T-cell (primary cell): ENCODE results near the gene MZT2B. TPM values are rescaled to one million over a fixed set of nuclear protein-coding genes. Genes with fewer than 3 reads are reported as not detected.
"Not testable (repeated sequence)": the region's sequence is repeated elsewhere in the genome, so short reads cannot be mapped to it uniquely, and the experiment has no call there.

Experiments
- ATAC-seq, 4 experiments: fragments of 200-7000 bp in 3 of 4; fragments of 150-1000 bp in 1 of 4; cut with Tn5 transposase; replicated peaks in 1 of 4; 1 replicate in 3 of 4; 2 replicates in 1 of 4; pipeline ENCODE4 v1.10.0; 2021; ENCODE audit warnings: moderate library complexity in 3 of 4, mild to moderate bottlenecking in 2 of 4, moderate number of reproducible peaks in 1 of 4
- CTCF ChIA-PET, 2 donors: fragments of 300-600 bp; sonication (Branson Sonifier 250); formaldehyde crosslinking; loops; one replicate each; lab custom pipeline; 2022; ENCODE audit warnings: antibody characterized with exemption in 2 of 2; lab: Charles Lee
- POLR2A ChIA-PET, 2 donors: fragments of 300-600 bp; sonication (Branson Sonifier 250); formaldehyde crosslinking; loops; one replicate each; lab custom pipeline; 2022; ENCODE audit warnings: antibody characterized with exemption in 2 of 2; lab: Charles Lee
- DNase-seq, 35 experiments: peaks; one replicate each; pipeline versions ENCODE4 v3.0.0 to v3.0.0-alpha.2; 2013 to 2023
- H3K27ac ChIP-seq: one replicate; pipeline ENCODE4 v1.5.1; 2013; ENCODE audit warnings: low read length
- H3K27me3 ChIP-seq, 2 experiments: replicated peaks in 1 of 2; 1 replicate in 1 of 2; 2 replicates in 1 of 2; pipeline versions ENCODE4 v1.6.1 to v1.7.0; 2013; ENCODE audit warnings: low read length in 1 of 2, mixed read lengths in 1 of 2; ENCODE audit not compliant: control insufficient read depth in 2 of 2, insufficient read depth in 2 of 2; ENCODE audit errors: extremely low read depth in 1 of 2
- H3K36me3 ChIP-seq, 2 donors: 1 replicate in 1 of 2; 2 replicates in 1 of 2; pipeline versions ENCODE4 v1.6.1 to v1.7.0; 2013; ENCODE audit warnings: low read length in 1 of 2; ENCODE audit not compliant: control insufficient read depth in 2 of 2, insufficient read depth in 1 of 2; ENCODE audit errors: extremely low read depth in 1 of 2
- H3K4me1 ChIP-seq, 2 experiments: 1 replicate in 1 of 2; 2 replicates in 1 of 2; pipeline versions ENCODE4 v1.6.1 to v1.7.0; 2013; ENCODE audit warnings: low read length in 2 of 2, mixed read lengths in 1 of 2; ENCODE audit not compliant: insufficient read depth in 2 of 2, control insufficient read depth in 1 of 2; ENCODE audit errors: extremely low read depth in 1 of 2
- H3K4me3 ChIP-seq, 2 donors: 1 replicate in 1 of 2; 2 replicates in 1 of 2; pipeline versions ENCODE4 v1.5.1 to v1.7.0; 2013; ENCODE audit warnings: mild to moderate bottlenecking in 2 of 2, low read length in 1 of 2, moderate library complexity in 1 of 2; ENCODE audit not compliant: control insufficient read depth in 1 of 2; ENCODE audit errors: extremely low read depth in 1 of 2
- H3K9me3 ChIP-seq: 2 replicates; pipeline ENCODE4 v1.7.0; 2013
- H3K27ac Mint-ChIP-seq, 2 donors: one replicate each; pipeline ENCODE4 v1.8.0; 2020 to 2021; ENCODE audit warnings: mild to moderate bottlenecking in 2 of 2, mixed read lengths in 2 of 2
- H3K27me3 Mint-ChIP-seq, 2 donors: one replicate each; pipeline ENCODE4 v1.8.0; 2021 to 2022; ENCODE audit warnings: mixed read lengths in 2 of 2
- H3K36me3 Mint-ChIP-seq: one replicate; pipeline ENCODE4 v1.8.0; 2021; ENCODE audit warnings: mixed read lengths
- H3K4me1 Mint-ChIP-seq, 3 donors: one replicate each; pipeline ENCODE4 v1.8.0; 2020 to 2022; ENCODE audit warnings: mixed read lengths in 3 of 3, mild to moderate bottlenecking in 1 of 3
- H3K4me3 Mint-ChIP-seq, 3 donors: one replicate each; pipeline ENCODE4 v1.8.0; 2020 to 2022; ENCODE audit warnings: mild to moderate bottlenecking in 3 of 3, mixed read lengths in 3 of 3, moderate library complexity in 3 of 3
- H3K9me3 Mint-ChIP-seq, 3 donors: one replicate each; pipeline ENCODE4 v1.8.0; 2020 to 2022; ENCODE audit warnings: mixed read lengths in 3 of 3
- WGBS: methylation state at CpG from one replicate; pipeline ENCODE4 v1.1.5; 2013; ENCODE audit warnings: missing lambda C conversion rate; ENCODE audit not compliant: insufficient coverage; 5-methylcytosine and 5-hydroxymethylcytosine counted together
- total RNA-seq, 35 experiments: library from RNA in 6 of 35; stranded (reverse) in 6 of 35; fragments of 120-200 nt in 1 of 35; gene quantifications; one replicate each; pipeline versions ENCODE4 v1.2.1 to v1.2.4 and lab custom pipeline; 2013 to 2026

MZT2B gene
- total RNA-seq, 5 donors from 2014 or later (not counting 1 experiment from before 2014, with no cell fraction given): 195 to 294 (median 281) TPM

DNA sequence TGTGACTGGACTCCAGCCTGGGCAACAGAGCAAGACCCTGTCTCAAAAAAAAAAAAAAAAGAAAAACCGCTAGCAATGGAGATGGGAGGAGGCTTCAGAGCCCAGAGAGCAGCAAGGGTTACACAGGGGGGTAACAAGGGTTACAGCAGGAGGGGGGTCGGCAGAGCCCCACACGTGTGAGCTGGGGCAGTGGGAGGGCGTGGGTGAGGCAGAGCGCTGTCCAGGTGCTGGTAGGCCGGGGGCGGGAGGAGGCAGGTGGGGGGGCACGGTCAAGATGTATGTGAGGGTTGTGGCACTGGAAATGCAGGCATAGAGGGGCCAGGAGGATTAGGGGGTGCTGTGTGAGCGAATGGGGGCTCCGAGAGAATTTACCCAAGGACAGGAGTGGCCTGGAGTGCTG is 3.4 kb downstream of the MZT2B start:
- Histone ChIP-seq H3K36me3 (no peaks in the 10 kb centered on the region), H3K4me1 (peaks cover 8 to 33% of the 10 kb centered on the region in 2 experiments), H3K27me3 (no peaks in the 10 kb centered on the region), H3K9me3 (no peaks in the 10 kb centered on the region), H3K27ac (no peak overlapping the region), H3K4me3 (no peak overlapping the region)
- no peaks in the 10 kb centered on the region for H3K36me3 Mint-ChIP-seq
- WGBS: 100% methylated on average over 2 of the region's 10 CpGs
- ATAC-seq (no peak), DNase-seq (no peak)
- CTCF ChIA-PET: interaction anchor here in 1 of 2 donors (0.7 kb wide), 1 partner anchor 1304 kb away, joined by 3 read pairs; no protein-coding TSS in a partner anchor
- H3K4me1 Mint-ChIP-seq: peaks cover 12 to 30% (median 22%) of the 10 kb centered on the region in 3 donors
- no peak overlapping the region for H3K4me3 Mint-ChIP-seq
- H3K27me3 Mint-ChIP-seq: no peaks in the 10 kb centered on the region
- H3K27ac Mint-ChIP-seq: no peak overlapping the region
- POLR2A ChIA-PET: interaction anchor here in 1 of 2 donors (0.7 kb wide), 1 partner anchor 17 kb away, joined by 7 read pairs; no protein-coding TSS in a partner anchor
- no peaks in the 10 kb centered on the region for H3K9me3 Mint-ChIP-seq

DNA sequence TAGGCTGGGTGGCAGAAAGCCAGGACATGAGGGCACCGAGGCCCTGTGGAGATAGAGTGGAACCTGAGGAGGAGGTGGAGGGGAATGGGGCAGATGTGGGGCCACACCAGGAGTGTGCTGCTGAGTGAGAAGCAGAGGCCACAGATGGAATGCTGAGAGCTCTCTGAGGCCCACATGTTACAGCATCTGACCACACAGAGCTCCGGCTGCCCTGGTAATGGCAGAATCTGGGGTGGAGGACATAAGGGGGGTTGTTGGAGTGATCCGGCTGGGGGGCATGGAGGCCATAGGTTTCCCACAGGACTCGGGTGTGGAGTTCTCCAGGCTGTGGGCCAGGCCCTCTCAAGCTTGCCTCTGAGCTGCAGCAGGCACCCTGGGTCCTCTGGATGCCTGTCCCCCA is 3.8 kb downstream of the MZT2B start:
- peaks cover 5 to 28% of the 10 kb centered on the region in 2 experiments for H3K4me1 ChIP-seq
- peaks cover 10 to 26% (median 18%) of the 10 kb centered on the region in 3 donors for H3K4me1 Mint-ChIP-seq
- H3K9me3 Mint-ChIP-seq: no peaks in the 10 kb centered on the region
- H3K27me3 Mint-ChIP-seq: no peaks in the 10 kb centered on the region
- no peak overlapping the region for H3K4me3 Mint-ChIP-seq
- H3K36me3 Mint-ChIP-seq: no peaks in the 10 kb centered on the region
- no peaks in the 10 kb centered on the region for H3K27me3 ChIP-seq
- H3K27ac Mint-ChIP-seq: no peak overlapping the region
- ChIA-PET CTCF (interaction anchor here in 1 of 2 donors (0.7 kb wide), 1 partner anchor 1303 kb away, joined by 3 read pairs; no protein-coding TSS in a partner anchor), POLR2A (no interaction called here)
- ATAC-seq (no peak), DNase-seq (no peak)
- no peak overlapping the region for H3K27ac ChIP-seq
- peaks cover 0 to under 1% of the 10 kb centered on the region in 2 donors for H3K36me3 ChIP-seq
- no peak overlapping the region for H3K4me3 ChIP-seq
- WGBS: 95% methylated on average over 3 of the region's 4 CpGs
- H3K9me3 ChIP-seq: no peaks in the 10 kb centered on the region

DNA sequence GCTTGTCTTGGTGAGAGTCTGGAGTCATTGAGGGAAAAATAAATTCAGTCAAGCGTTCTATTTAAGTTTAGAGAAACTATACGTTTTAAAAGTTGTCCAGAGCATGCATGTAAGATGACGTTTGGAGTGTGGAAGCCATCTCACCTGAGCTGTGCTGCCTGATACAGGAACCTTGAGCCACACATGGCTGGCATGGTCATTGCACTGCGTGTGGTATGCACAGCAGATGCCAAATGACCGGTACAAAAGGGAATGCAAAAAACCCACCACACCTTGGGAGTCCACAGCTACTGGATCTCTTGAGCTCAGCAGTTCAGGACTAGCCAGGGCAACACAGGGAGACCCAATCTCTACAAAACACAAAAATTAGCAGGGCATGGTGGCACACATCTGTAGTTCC is 4.3 kb downstream of the MZT2B start:
- Mint-ChIP-seq H3K36me3 (peaks cover 3% of the 10 kb centered on the region), H3K4me1 (peaks cover 6 to 23% (median 15%) of the 10 kb centered on the region in 3 donors), H3K4me3 (no peak overlapping the region), H3K27me3 (no peaks in the 10 kb centered on the region), H3K27ac (no peak overlapping the region), H3K9me3 (no peaks in the 10 kb centered on the region)
- H3K27me3 ChIP-seq: no peaks in the 10 kb centered on the region
- POLR2A ChIA-PET: no interaction called here
- no peak overlapping the region for H3K27ac ChIP-seq
- ATAC-seq (no peak), DNase-seq (no peak)
- H3K9me3 ChIP-seq: no peaks in the 10 kb centered on the region
- no peak overlapping the region for H3K4me3 ChIP-seq
- H3K4me1 ChIP-seq: peaks cover 3 to 25% of the 10 kb centered on the region in 2 experiments
- H3K36me3 ChIP-seq: peaks cover 2% of the 10 kb centered on the region in 2 donors
- 94% methylated on average over 5 of the region's 5 CpGs for WGBS
- CTCF ChIA-PET: no interaction called here

- Mint-ChIP-seq H3K4me3 (no peak overlapping the region), H3K27me3 (no peaks in the 10 kb centered on the region), H3K4me1 (peaks cover 6 to 23% (median 15%) of the 10 kb centered on the region in 3 donors), H3K36me3 (peaks cover 5% of the 10 kb centered on the region), H3K27ac (no peak overlapping the region), H3K9me3 (no peaks in the 10 kb centered on the region)
- POLR2A ChIA-PET: no interaction called here
- peaks cover 2 to 3% of the 10 kb centered on the region in 2 donors for H3K36me3 ChIP-seq
- ATAC-seq (no peak), DNase-seq (no peak)
- CTCF ChIA-PET: interaction anchor here in 1 of 2 donors (0.7 kb wide), 1 partner anchor 907 kb away, joined by 3 read pairs; no protein-coding TSS in a partner anchor
- no peak overlapping the region for H3K27ac ChIP-seq
- 80% methylated on average over 2 of the region's 8 CpGs for WGBS
- no peak overlapping the region for H3K4me3 ChIP-seq
- peaks cover 3 to 25% of the 10 kb centered on the region in 2 experiments for H3K4me1 ChIP-seq
- no peaks in the 10 kb centered on the region for H3K27me3 ChIP-seq
- no peaks in the 10 kb centered on the region for H3K9me3 ChIP-seq
Observed at GRCh38 chr2:130187268-130187667, 5.2 kb downstream of the MZT2B start.

GRCh38 chr2:130187859-130188792 is 6.1 kb downstream of the MZT2B start:
- H3K27ac Mint-ChIP-seq, H3K36me3 Mint-ChIP-seq, POLR2A ChIA-PET, H3K9me3 Mint-ChIP-seq, ATAC-seq, H3K9me3 ChIP-seq, H3K27ac ChIP-seq, DNase-seq, H3K27me3 Mint-ChIP-seq, H3K4me3 ChIP-seq, H3K36me3 ChIP-seq, H3K27me3 ChIP-seq, H3K4me3 Mint-ChIP-seq: not testable (repeated sequence)
- H3K4me1 Mint-ChIP-seq: peaks cover 6 to 20% (median 12%) of the 10 kb centered on the region in 3 donors
- peaks cover 0 to 20% of the 10 kb centered on the region in 2 experiments for H3K4me1 ChIP-seq
- 98% methylated on average over 12 of the region's 17 CpGs for WGBS
- CTCF ChIA-PET: interaction anchor here in 1 of 2 donors (0.7 kb wide), 1 partner anchor 906 kb away, joined by 3 read pairs; no protein-coding TSS in a partner anchor

DNA sequence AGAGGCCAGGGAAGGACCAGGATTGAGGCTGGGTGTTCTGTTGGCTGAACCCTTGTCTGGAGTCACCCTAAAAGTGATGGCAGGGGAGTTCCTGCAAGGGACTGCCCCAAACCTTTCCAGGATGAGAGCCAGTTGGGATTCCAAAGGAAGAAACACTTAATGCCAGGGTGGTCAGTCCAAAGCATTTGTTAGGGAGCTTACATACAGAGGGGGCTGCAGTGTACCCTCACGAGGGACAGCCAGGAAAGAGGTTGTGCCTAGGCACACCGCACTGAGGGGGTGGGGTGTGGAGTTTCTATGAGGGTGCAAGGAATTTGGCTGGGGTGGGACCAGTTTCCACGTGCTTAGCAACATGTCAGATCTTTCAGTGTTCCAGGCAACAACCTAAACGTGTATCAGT is 6.9 kb downstream of the MZT2B start:
- H3K9me3 ChIP-seq, H3K4me3 ChIP-seq, H3K27ac ChIP-seq, H3K9me3 Mint-ChIP-seq, CTCF ChIA-PET, H3K36me3 ChIP-seq, H3K27me3 ChIP-seq, DNase-seq, H3K27ac Mint-ChIP-seq, H3K36me3 Mint-ChIP-seq, H3K27me3 Mint-ChIP-seq, H3K4me3 Mint-ChIP-seq, POLR2A ChIA-PET, ATAC-seq: not testable (repeated sequence)
- H3K4me1 ChIP-seq: peaks cover 0 to 12% of the 10 kb centered on the region in 2 experiments
- H3K4me1 Mint-ChIP-seq: peaks cover 1 to 12% (median 3%) of the 10 kb centered on the region in 3 donors
- no CpG with 5 or more reads among the region's 4 CpGs for WGBS
